Keratinocyte (primary cell): Measurements from ENCODE around the gene FAM53B. TPM values are rescaled to one million over a fixed set of nuclear protein-coding genes. Genes with fewer than 3 reads are reported as not detected.

Experiments
- DNase-seq: peaks from one replicate; pipeline ENCODE4 v3.0.0-alpha.2; 2011; ENCODE audit warnings: low read depth, missing footprints, low spot score
- FAIRE-seq: peaks from 2 replicates; lab custom pipeline; 2011; peaks lifted over from hg19 to GRCh38; lab: Jason Lieb, UNC
- H2AFZ ChIP-seq: 2 replicates; pipeline ENCODE4 v1.6.0; 2012; ENCODE audit warnings: low read length, control low read depth, inconsistent platforms; ENCODE audit not compliant: control insufficient read depth
- H3K27ac ChIP-seq: 2 replicates; pipeline ENCODE4 v1.5.1; 2011; ENCODE audit warnings: low read length; ENCODE audit not compliant: control insufficient read depth, insufficient read depth
- H3K27me3 ChIP-seq: 3 replicates; pipeline ENCODE4 v1.6.0; 2011; ENCODE audit warnings: low read length; ENCODE audit not compliant: control insufficient read depth, insufficient read depth; ENCODE audit errors: extremely low read depth
- H3K36me3 ChIP-seq, 2 experiments: 2 replicates in 1 of 2; 3 replicates in 1 of 2; pipeline ENCODE4 v1.5.1; 2011; ENCODE audit warnings: low read length in 2 of 2, mild to moderate bottlenecking in 1 of 2; ENCODE audit not compliant: control insufficient read depth in 2 of 2, insufficient read depth in 2 of 2; ENCODE audit errors: extremely low read depth in 1 of 2
- H3K4me1 ChIP-seq: 3 replicates; pipeline ENCODE4 v1.5.1; 2011; ENCODE audit warnings: low read length; ENCODE audit not compliant: control insufficient read depth, insufficient read depth; ENCODE audit errors: extremely low read depth
- H3K4me2 ChIP-seq: 3 replicates; pipeline ENCODE4 v1.6.0; 2011; ENCODE audit warnings: low read depth, low read length; ENCODE audit not compliant: control insufficient read depth, insufficient read depth; ENCODE audit errors: extremely low read depth
- H3K4me3 ChIP-seq, 3 experiments: fragments of 200-600 bp in 1 of 3; sonication (generic) in 1 of 3; 2 replicates in 2 of 3; 3 replicates in 1 of 3; pipeline ENCODE4 v1.5.1; 2011 to 2016; ENCODE audit warnings: low read length in 3 of 3, mild to moderate bottlenecking in 3 of 3, control low read depth in 2 of 3, inconsistent platforms in 1 of 3, low read depth in 1 of 3, mixed read lengths in 1 of 3, mixed run types in 1 of 3, moderate library complexity in 1 of 3; ENCODE audit not compliant: control insufficient read depth in 2 of 3, insufficient read depth in 2 of 3; ENCODE audit errors: extremely low read depth in 1 of 3
- H3K79me2 ChIP-seq: 2 replicates; pipeline ENCODE4 v1.6.0; 2012; ENCODE audit warnings: low read length; ENCODE audit not compliant: control insufficient read depth, insufficient read depth
- H3K9ac ChIP-seq: 3 replicates; pipeline ENCODE4 v1.6.0; 2011; ENCODE audit warnings: low read length; ENCODE audit not compliant: control insufficient read depth, insufficient read depth; ENCODE audit errors: extremely low read depth
- H3K9me1 ChIP-seq: 3 replicates; pipeline ENCODE4 v1.6.0; 2011; ENCODE audit warnings: low read length; ENCODE audit not compliant: control insufficient read depth, insufficient read depth; ENCODE audit errors: extremely low read depth
- H3K9me3 ChIP-seq: 2 replicates; pipeline ENCODE4 v1.5.1; 2012; ENCODE audit warnings: low read depth, low read length; ENCODE audit not compliant: control insufficient read depth
- H4K20me1 ChIP-seq: 3 replicates; pipeline ENCODE4 v1.6.0; 2011; ENCODE audit warnings: low read length; ENCODE audit not compliant: control insufficient read depth, insufficient read depth; ENCODE audit errors: extremely low read depth
- EZH2 ChIP-seq: IDR thresholded peaks from one replicate; pipeline ENCODE4 v1.6.1; 2012; ENCODE audit warnings: inconsistent platforms, mild to moderate bottlenecking, low read length, moderate library complexity
- dilution Hi-C: fragments of 300-500 bp; cut with MboI; formaldehyde crosslinking; loops from one replicate; pipeline ENCODE4 v1.7.0; 2020; ENCODE audit warnings: low sequenced_read_pairs; ENCODE audit not compliant: extremely low pct_ligation_motif_present
- polyA plus RNA-seq, 5 experiments: library from polyadenylated mRNA; depleted of rRNA in 3 of 5; stranded (reverse) in 3 of 5; stranded (forward) in 1 of 5; unstranded in 1 of 5; fragments of >200 nt; gene quantifications; 1 replicate in 1 of 5; 2 replicates in 3 of 5; 3 replicates in 1 of 5; pipeline versions ENCODE4 v1.2.1 to v1.2.3, GENCODE V29; 2011 to 2012; ENCODE audit warnings: missing spikeins in 2 of 5, low read depth in 1 of 5, low replicate concordance in 1 of 5
- TF ChIP-seq, protein P1 (sequence below), 3 experiments: IDR thresholded peaks in 1 of 3; conservative IDR thresholded peaks in 1 of 3; optimal IDR thresholded peaks in 1 of 3; 2 replicates in 2 of 3; 3 replicates in 1 of 3; pipeline versions ENCODE3 to v1.5.1; 2011; ENCODE audit warnings: low read length in 3 of 3, mild to moderate bottlenecking in 3 of 3, moderate library complexity in 2 of 3, control low read depth in 1 of 3, inconsistent platforms in 1 of 3; ENCODE audit not compliant: insufficient read depth in 2 of 3; ENCODE audit errors: extremely low read depth in 1 of 3

FAM53B gene
- polyA plus RNA-seq, 1 donor (not counting 4 experiments of a cell fraction or from before 2014, with no cell fraction given): 8.6 TPM

- Histone ChIP-seq H3K9ac (no peak overlapping the region), H3K36me3 (no peaks in the 10 kb centered on the region), H3K9me3 (no peaks in the 10 kb centered on the region), H3K27me3 (no peaks in the 10 kb centered on the region), H3K9me1 (no peaks in the 10 kb centered on the region), H4K20me1 (no peaks in the 10 kb centered on the region), H3K27ac (no peak overlapping the region), H3K79me2 (no peaks in the 10 kb centered on the region), H3K4me3 (no peak overlapping the region), H3K4me1 (no peaks in the 10 kb centered on the region), H2AFZ (no peak overlapping the region), H3K4me2 (no peak overlapping the region)
- dilution Hi-C loops: no loop called here
- FAIRE-seq (no peak), DNase-seq (no peak)
- TF ChIP-seq EZH2: no peak
Measured at GRCh38 chr10:124572751-124573150, 171.4 kb downstream of the FAM53B start.

- Histone ChIP-seq H3K9me3 (no peaks in the 10 kb centered on the region), H3K9me1 (no peaks in the 10 kb centered on the region), H4K20me1 (no peaks in the 10 kb centered on the region), H3K79me2 (no peaks in the 10 kb centered on the region), H2AFZ (no peak overlapping the region), H3K27ac (no peak overlapping the region), H3K4me3 (no peak overlapping the region), H3K9ac (no peak overlapping the region), H3K4me1 (no peaks in the 10 kb centered on the region), H3K27me3 (no peaks in the 10 kb centered on the region), H3K4me2 (no peak overlapping the region), H3K36me3 (no peaks in the 10 kb centered on the region)
- FAIRE-seq (no peak), DNase-seq (no peak)
- dilution Hi-C loops: no loop called here
- no peak for TF ChIP-seq EZH2
- TF ChIP-seq, protein P1, sequence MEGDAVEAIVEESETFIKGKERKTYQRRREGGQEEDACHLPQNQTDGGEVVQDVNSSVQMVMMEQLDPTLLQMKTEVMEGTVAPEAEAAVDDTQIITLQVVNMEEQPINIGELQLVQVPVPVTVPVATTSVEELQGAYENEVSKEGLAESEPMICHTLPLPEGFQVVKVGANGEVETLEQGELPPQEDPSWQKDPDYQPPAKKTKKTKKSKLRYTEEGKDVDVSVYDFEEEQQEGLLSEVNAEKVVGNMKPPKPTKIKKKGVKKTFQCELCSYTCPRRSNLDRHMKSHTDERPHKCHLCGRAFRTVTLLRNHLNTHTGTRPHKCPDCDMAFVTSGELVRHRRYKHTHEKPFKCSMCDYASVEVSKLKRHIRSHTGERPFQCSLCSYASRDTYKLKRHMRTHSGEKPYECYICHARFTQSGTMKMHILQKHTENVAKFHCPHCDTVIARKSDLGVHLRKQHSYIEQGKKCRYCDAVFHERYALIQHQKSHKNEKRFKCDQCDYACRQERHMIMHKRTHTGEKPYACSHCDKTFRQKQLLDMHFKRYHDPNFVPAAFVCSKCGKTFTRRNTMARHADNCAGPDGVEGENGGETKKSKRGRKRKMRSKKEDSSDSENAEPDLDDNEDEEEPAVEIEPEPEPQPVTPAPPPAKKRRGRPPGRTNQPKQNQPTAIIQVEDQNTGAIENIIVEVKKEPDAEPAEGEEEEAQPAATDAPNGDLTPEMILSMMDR (optimal IDR thresholded peaks at IDR 0.05 in 1 of 3, IDR thresholded peaks at IDR 0.05 in 1 of 3, conservative IDR thresholded peaks at IDR 0.05 in 1 of 3; ENCODE audit: extremely low read depth in 1 of 3, insufficient read depth in 2 of 3, low read length in 3 of 3): no peak
Measured at GRCh38 chr10:124570646-124571045, 173.5 kb downstream of the FAM53B start.
